GM12878 (cell line): Measurements from ENCODE around the gene ALDOB. TPM values are rescaled to one million over a fixed set of nuclear protein-coding genes. Genes with fewer than 3 reads are reported as not detected.

ENCODE experiments used
- ATAC-seq: fragments of 200-7000 bp; cut with Tn5 transposase; 3 replicates; pipeline ENCODE4 v1.9.1; 2020; ENCODE audit warnings: mild to moderate bottlenecking, moderate library complexity
- BruUV-seq: library from RNA; stranded (reverse); fragments of 400-500 nt; replicated peaks from 2 replicates; lab custom pipeline; 2021; lab: Mats Ljungman, UMichigan
- CTCF ChIA-PET: fragments of 300-600 bp; sonication (Branson Sonifier 250); formaldehyde crosslinking; extraction: SDS; loops from one replicate; lab custom pipeline; 2021; ENCODE audit warnings: inconsistent platforms; lab: Yijun Ruan, JAX
- POLR2A ChIA-PET: fragments of 350-600 bp; formaldehyde crosslinking; extraction: SDS; loops from one replicate; lab custom pipeline; 2021; ENCODE audit warnings: inconsistent platforms; lab: Charles Lee
- RAD21 ChIA-PET: fragments of 300-600 bp; sonication (Branson Sonifier 250); formaldehyde crosslinking; loops from one replicate; lab custom pipeline; 2023; ENCODE audit warnings: antibody characterized with exemption; ENCODE audit not compliant: unreplicated experiment; lab: Charles Lee
- SMC1A ChIA-PET: fragments of 300-600 bp; sonication (Branson Sonifier 250); formaldehyde crosslinking; loops from one replicate; lab custom pipeline; 2023; ENCODE audit not compliant: unreplicated experiment, uncharacterized antibody; lab: Charles Lee
- DNase-seq: peaks from one replicate; pipeline ENCODE4 v3.0.0-alpha.2; 2011; ENCODE audit warnings: low read depth, low spot score
- FAIRE-seq: peaks from 3 replicates; lab custom pipeline; 2011; peaks lifted over from hg19 to GRCh38; lab: Jason Lieb, UNC
- H2AFZ ChIP-seq: 2 replicates; pipeline ENCODE4 v1.6.0; 2011; ENCODE audit warnings: low read depth, low read length, control low read depth; ENCODE audit not compliant: control insufficient read depth
- H3K27ac ChIP-seq: 2 replicates; pipeline ENCODE4 v1.5.1; 2011; ENCODE audit warnings: control low read depth; ENCODE audit not compliant: control insufficient read depth, insufficient read depth
- H3K27me3 ChIP-seq, 2 experiments: replicated peaks in 1 of 2; 2 replicates each; pipeline versions ENCODE4 v1.6.0 to v1.6.1; 2011; ENCODE audit warnings: low read length in 1 of 2; ENCODE audit not compliant: control insufficient read depth in 2 of 2, insufficient read depth in 2 of 2
- H3K36me3 ChIP-seq, 2 experiments: 2 replicates each; pipeline ENCODE4 v1.5.1; 2011; ENCODE audit warnings: low read length in 1 of 2; ENCODE audit not compliant: control insufficient read depth in 2 of 2, insufficient read depth in 2 of 2
- H3K4me1 ChIP-seq: 2 replicates; pipeline ENCODE4 v1.6.1; 2011; ENCODE audit warnings: mild to moderate bottlenecking, low read length, moderate library complexity, mixed read lengths; ENCODE audit not compliant: control insufficient read depth, insufficient read depth
- H3K4me2 ChIP-seq: 2 replicates; pipeline ENCODE4 v1.6.0; 2011; ENCODE audit warnings: control low read depth; ENCODE audit not compliant: control insufficient read depth, insufficient read depth
- H3K4me3 ChIP-seq: fragments of 200-600 bp; sonication (generic); 2 replicates; pipeline ENCODE4 v1.5.1; 2016
- H3K79me2 ChIP-seq: 2 replicates; pipeline ENCODE4 v1.6.0; 2011; ENCODE audit warnings: low read length; ENCODE audit not compliant: control insufficient read depth, insufficient read depth
- H3K9ac ChIP-seq: 2 replicates; pipeline ENCODE4 v1.8.0; 2011; ENCODE audit warnings: low read length, control low read depth, mixed read lengths; ENCODE audit not compliant: control insufficient read depth, insufficient read depth
- H3K9me3 ChIP-seq: replicated peaks from 3 replicates; pipeline ENCODE4 v1.5.1; 2011; ENCODE audit warnings: mild to moderate bottlenecking, low read length; ENCODE audit not compliant: control insufficient read depth, insufficient read depth
- H4K20me1 ChIP-seq: 2 replicates; pipeline ENCODE4 v1.6.0; 2011; ENCODE audit not compliant: control insufficient read depth, insufficient read depth
- BACH1 ChIP-seq: fragments of 450-650 bp; IDR thresholded peaks from 2 replicates; pipeline ENCODE4 v1.6.1; 2017; ENCODE audit warnings: mild to moderate bottlenecking, borderline replicate concordance
- CEBPB ChIP-seq, 2 experiments: fragments of 150-350 bp in 1 of 2; IDR thresholded peaks; 2 replicates each; pipeline ENCODE4 v1.6.1; 2012 to 2014; ENCODE audit warnings: low read depth in 2 of 2, low read length in 2 of 2, borderline replicate concordance in 1 of 2, inconsistent platforms in 1 of 2
- CHD4 ChIP-seq: fragments of 200-600 bp; sonication (generic); IDR thresholded peaks from 2 replicates; pipeline ENCODE4 v1.6.1; 2016; ENCODE audit warnings: mild to moderate bottlenecking
- EED ChIP-seq: sonication (generic); IDR thresholded peaks from 2 replicates; pipeline ENCODE4 v1.6.1; 2016; ENCODE audit warnings: antibody characterized with exemption, low read depth
- EP300 ChIP-seq, 2 experiments: fragments of 150-350 bp in 1 of 2; IDR thresholded peaks; 2 replicates each; pipeline ENCODE4 v1.6.1; 2011 to 2012; ENCODE audit warnings: low read depth in 2 of 2, low read length in 2 of 2, borderline replicate concordance in 1 of 2, improper control_type of control experiment in 1 of 2, inconsistent platforms in 1 of 2; ENCODE audit not compliant: control insufficient read depth in 1 of 2
- IRF4 ChIP-seq: IDR thresholded peaks from 2 replicates; pipeline ENCODE4 v1.6.1; 2011; ENCODE audit warnings: low read depth, low read length
- JUNB ChIP-seq: IDR thresholded peaks from 2 replicates; pipeline ENCODE4 v1.6.1; 2016; ENCODE audit warnings: antibody characterized with exemption, mild to moderate bottlenecking
- KLF5 ChIP-seq: fragments of 450-650 bp; IDR thresholded peaks from 2 replicates; pipeline ENCODE4 v1.6.1; 2014; ENCODE audit warnings: mild to moderate bottlenecking; ENCODE audit not compliant: partially characterized antibody
- MEF2B ChIP-seq: fragments of 450-650 bp; IDR thresholded peaks from 2 replicates; pipeline ENCODE4 v1.6.1; 2018; ENCODE audit warnings: mild to moderate bottlenecking, moderate library complexity; ENCODE audit not compliant: partially characterized antibody, poor library complexity, severe bottlenecking
- NR2C2 ChIP-seq: IDR thresholded peaks from 2 replicates; pipeline ENCODE4 v1.6.1; 2011; ENCODE audit warnings: borderline replicate concordance, low read depth; ENCODE audit not compliant: control insufficient read depth, insufficient read length
- SIN3A ChIP-seq: IDR thresholded peaks from 2 replicates; pipeline ENCODE4 v1.6.1; 2012; ENCODE audit warnings: low read depth, low read length, improper control_type of control experiment
- TBL1XR1 ChIP-seq: IDR thresholded peaks from 2 replicates; pipeline ENCODE4 v1.6.1; 2012; ENCODE audit warnings: low read depth, low read length, improper control_type of control experiment
- WGBS: methylation state at CpG from one replicate; pipeline ENCODE4 v1.1.6; 2016; ENCODE audit warnings: low lambda C conversion rate; ENCODE audit not compliant: insufficient replicate concordance, insufficient coverage; ENCODE audit errors: missing lambda C conversion rate; 5-methylcytosine and 5-hydroxymethylcytosine counted together
- in situ Hi-C: fragments of 300-500 bp; cut with MboI; formaldehyde crosslinking; loops from 9 replicates; pipeline ENCODE4 v1.14.3; 2018; ENCODE audit warnings: mixed read lengths
- intact Hi-C: fragments of 100-400 bp; cut with micrococcal nuclease; formaldehyde crosslinking; loops from one replicate; pipeline ENCODE4 v1.14.2; 2022; ENCODE audit not compliant: unreplicated experiment
- polyA plus RNA-seq, 11 experiments: library from polyadenylated mRNA; depleted of rRNA in 4 of 11; unstranded in 6 of 11; stranded (reverse) in 5 of 11; fragments of >200 nt; fragmentation: Nextera tagmentation in 4 of 11; fragmentation: Illumina TruSeq in 1 of 11; extraction: Ambion mirVana in 4 of 11; extraction: Trizol in 1 of 11; gene quantifications; 1 replicate in 1 of 11; 2 replicates in 10 of 11; pipeline versions ENCODE4 v1.2.1 to v1.2.3, GENCODE V29; 2011 to 2016; ENCODE audit warnings: inconsistent platforms in 2 of 11, missing spikeins in 2 of 11, low read depth in 1 of 11
- total RNA-seq, 4 experiments: library from RNA; depleted of rRNA in 3 of 4; stranded (reverse); fragments of >200 nt in 3 of 4; fragmentation: Illumina TruSeq in 1 of 4; extraction: Trizol in 1 of 4; gene quantifications; 2 replicates each; pipeline versions ENCODE4 v1.2.1 to v1.2.3, GENCODE V29; 2013 to 2021
- TF ChIP-seq, protein P1 (sequence below): fragments of 450-650 bp; formaldehyde crosslinking; IDR thresholded peaks from 2 replicates; pipeline ENCODE4 v1.4.0; 2022; ENCODE audit warnings: mild to moderate bottlenecking, moderate library complexity
- TF ChIP-seq, protein P2 (sequence below): IDR thresholded peaks from 2 replicates; pipeline ENCODE4 v1.6.1; 2011; ENCODE audit warnings: low read depth, low read length, improper control_type of control experiment, borderline replicate concordance

The ALDOB gene
- total and polyA plus RNA-seq, 10 of the 15 experiments (the other 5 are each of a cell fraction or from before 2014, with no cell fraction given): 0.03 to 0.82 (median 0.04) TPM; not detected in 7

DNA sequence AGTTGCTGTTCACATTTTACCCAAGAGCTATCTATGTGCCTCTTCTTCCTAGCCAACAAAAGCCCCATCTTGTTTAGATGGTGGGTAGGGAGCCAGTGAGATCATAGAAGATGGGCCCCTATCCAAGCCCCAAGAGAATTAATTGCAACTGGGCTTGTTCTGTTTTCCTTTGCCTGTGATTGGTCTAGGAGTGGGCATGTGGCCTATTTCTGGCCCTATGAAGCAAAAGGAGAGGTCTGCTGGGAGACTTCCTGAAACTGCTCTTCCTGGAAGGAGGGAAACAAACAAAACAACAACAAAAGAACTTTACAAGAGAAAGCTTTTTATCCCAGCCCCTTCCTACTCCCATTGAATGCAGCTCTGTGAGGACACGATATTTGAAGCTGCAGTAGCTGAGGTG lies 32.5 kb upstream of the ALDOB start:
- 47% methylated on average over 1 of the region's 1 CpG for WGBS

DNA sequence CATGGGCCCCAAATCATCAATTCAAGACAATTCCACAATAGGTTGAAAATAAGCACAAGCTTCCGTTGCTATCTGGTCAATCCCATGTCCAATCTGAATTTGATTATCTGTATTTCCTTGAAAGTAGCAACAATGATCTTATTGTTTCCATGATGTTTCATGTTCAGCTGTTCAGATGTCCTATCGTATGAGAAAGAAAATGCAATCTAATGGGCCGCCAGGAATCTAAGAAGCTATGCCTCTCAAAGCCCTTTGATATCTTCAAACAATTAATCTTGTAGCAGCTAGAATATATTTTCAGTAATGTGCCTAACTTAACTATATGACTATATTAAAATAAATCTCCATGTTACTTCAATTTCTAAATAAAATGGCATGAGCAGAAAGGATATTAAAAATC lies 32.1 kb upstream of the ALDOB start:
- Histone ChIP-seq H3K27me3 (no peaks in the 10 kb centered on the region; a peak in 1 of 4 replicates), H3K79me2 (no peaks in the 10 kb centered on the region), H3K36me3 (no peaks in the 10 kb centered on the region), H3K4me2 (no peak overlapping the region), H3K4me3 (no peak overlapping the region), H3K9ac (no peak overlapping the region), H2AFZ (no peak overlapping the region), H3K4me1 (no peaks in the 10 kb centered on the region), H3K27ac (no peak overlapping the region), H4K20me1 (no peaks in the 10 kb centered on the region), H3K9me3 (no peaks in the 10 kb centered on the region)
- FAIRE-seq (no peak), ATAC-seq (no peak), DNase-seq (no peak)
- ChIA-PET CTCF (interaction anchor here (1.1 to 3.5 kb wide), 5 partner anchors 10 to 100 kb away, joined by 3 to 15 read pairs (median 5); no protein-coding TSS in a partner anchor), SMC1A (interaction anchor here (1.6 to 1.7 kb wide), 3 partner anchors 9 to 34 kb away, joined by 3 to 6 read pairs (median 3); no protein-coding TSS in a partner anchor), RAD21 (no interaction called here), POLR2A (interaction anchor here (1.1 kb wide), 1 partner anchor 63 kb away, joined by 3 read pairs; no protein-coding TSS in a partner anchor)
- in situ Hi-C loops: no loop called here
- BruUV-seq: no TSS peak
- 71% methylated on average over 3 of the region's 3 CpGs for WGBS
- intact Hi-C loops: no loop called here
- TF ChIP-seq IRF4 (no peak), CEBPB (IDR thresholded peaks at IDR 0.05; ENCODE audit: borderline replicate concordance in 1 of 2, low read depth in 2 of 2, low read length in 2 of 2) (no peak), NR2C2 (no peak), SIN3A (no peak), EED (no peak), EP300 (IDR thresholded peaks at IDR 0.05; ENCODE audit: borderline replicate concordance in 1 of 2, control insufficient read depth in 1 of 2, low read depth in 2 of 2, low read length in 2 of 2) (no peak), TBL1XR1 (no peak)
- TF ChIP-seq, protein P1, sequence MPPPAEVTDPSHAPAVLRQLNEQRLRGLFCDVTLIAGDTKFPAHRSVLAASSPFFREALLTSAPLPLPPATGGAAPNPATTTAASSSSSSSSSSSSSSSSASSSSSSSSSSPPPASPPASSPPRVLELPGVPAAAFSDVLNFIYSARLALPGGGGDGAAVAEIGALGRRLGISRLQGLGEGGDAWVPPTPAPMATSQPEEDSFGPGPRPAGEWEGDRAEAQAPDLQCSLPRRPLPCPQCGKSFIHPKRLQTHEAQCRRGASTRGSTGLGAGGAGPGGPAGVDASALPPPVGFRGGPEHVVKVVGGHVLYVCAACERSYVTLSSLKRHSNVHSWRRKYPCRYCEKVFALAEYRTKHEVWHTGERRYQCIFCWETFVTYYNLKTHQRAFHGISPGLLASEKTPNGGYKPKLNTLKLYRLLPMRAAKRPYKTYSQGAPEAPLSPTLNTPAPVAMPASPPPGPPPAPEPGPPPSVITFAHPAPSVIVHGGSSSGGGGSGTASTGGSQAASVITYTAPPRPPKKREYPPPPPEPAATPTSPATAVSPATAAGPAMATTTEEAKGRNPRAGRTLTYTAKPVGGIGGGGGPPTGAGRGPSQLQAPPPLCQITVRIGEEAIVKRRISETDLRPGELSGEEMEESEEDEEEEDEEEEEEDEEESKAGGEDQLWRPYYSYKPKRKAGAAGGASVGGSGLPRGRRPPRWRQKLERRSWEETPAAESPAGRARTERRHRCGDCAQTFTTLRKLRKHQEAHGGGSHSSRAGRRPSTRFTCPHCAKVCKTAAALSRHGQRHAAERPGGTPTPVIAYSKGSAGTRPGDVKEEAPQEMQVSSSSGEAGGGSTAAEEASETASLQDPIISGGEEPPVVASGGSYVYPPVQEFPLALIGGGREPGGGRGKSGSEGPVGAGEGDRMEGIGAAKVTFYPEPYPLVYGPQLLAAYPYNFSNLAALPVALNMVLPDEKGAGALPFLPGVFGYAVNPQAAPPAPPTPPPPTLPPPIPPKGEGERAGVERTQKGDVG: no peak
- TF ChIP-seq, protein P2, sequence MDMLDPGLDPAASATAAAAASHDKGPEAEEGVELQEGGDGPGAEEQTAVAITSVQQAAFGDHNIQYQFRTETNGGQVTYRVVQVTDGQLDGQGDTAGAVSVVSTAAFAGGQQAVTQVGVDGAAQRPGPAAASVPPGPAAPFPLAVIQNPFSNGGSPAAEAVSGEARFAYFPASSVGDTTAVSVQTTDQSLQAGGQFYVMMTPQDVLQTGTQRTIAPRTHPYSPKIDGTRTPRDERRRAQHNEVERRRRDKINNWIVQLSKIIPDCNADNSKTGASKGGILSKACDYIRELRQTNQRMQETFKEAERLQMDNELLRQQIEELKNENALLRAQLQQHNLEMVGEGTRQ: no peak

More for the DNA sequence above, 32.5 kb upstream of the ALDOB start:
- CTCF ChIA-PET: interaction anchor here (2.0 to 3.5 kb wide), 3 partner anchors 10 to 61 kb away, joined by 5 to 15 read pairs (median 15); no protein-coding TSS in a partner anchor
- Histone ChIP-seq H3K4me2 (no peak overlapping the region), H3K4me3 (no peak overlapping the region), H3K4me1 (no peaks in the 10 kb centered on the region), H3K9me3 (no peaks in the 10 kb centered on the region), H2AFZ (no peak overlapping the region), H3K27me3 (no peaks in the 10 kb centered on the region; a peak in 1 of 4 replicates), H3K36me3 (no peaks in the 10 kb centered on the region), H3K27ac (no peak overlapping the region), H3K79me2 (no peaks in the 10 kb centered on the region), H3K9ac (no peak overlapping the region), H4K20me1 (no peaks in the 10 kb centered on the region)
- RAD21 ChIA-PET: no interaction called here
- no TSS peak for BruUV-seq
- DNase-seq (no peak), FAIRE-seq (no peak), ATAC-seq (no peak)
- POLR2A ChIA-PET: no interaction called here
- in situ Hi-C loops (no loop called here), intact Hi-C loops (no loop called here)
- no peak for TF ChIP-seq MEF2B
- TF ChIP-seq CHD4: no peak
- TF ChIP-seq JUNB: no peak
- no peak for TF ChIP-seq KLF5
- TF ChIP-seq TBL1XR1: no peak
- no peak for TF ChIP-seq BACH1
- SMC1A ChIA-PET: interaction anchor here (1.7 kb wide), 1 partner anchor 9 kb away, joined by 6 read pairs; no protein-coding TSS in a partner anchor
